RPMI8226 (cell line): ENCODE results near the gene REEP1.
A peak's percentile ranks its signal among the peaks of the same experiment; 100 is the strongest.

Experiments
- DNase-seq: peaks from one replicate; pipeline ENCODE4 v3.0.0-alpha.2; 2015

REEP1 gene

DNA sequence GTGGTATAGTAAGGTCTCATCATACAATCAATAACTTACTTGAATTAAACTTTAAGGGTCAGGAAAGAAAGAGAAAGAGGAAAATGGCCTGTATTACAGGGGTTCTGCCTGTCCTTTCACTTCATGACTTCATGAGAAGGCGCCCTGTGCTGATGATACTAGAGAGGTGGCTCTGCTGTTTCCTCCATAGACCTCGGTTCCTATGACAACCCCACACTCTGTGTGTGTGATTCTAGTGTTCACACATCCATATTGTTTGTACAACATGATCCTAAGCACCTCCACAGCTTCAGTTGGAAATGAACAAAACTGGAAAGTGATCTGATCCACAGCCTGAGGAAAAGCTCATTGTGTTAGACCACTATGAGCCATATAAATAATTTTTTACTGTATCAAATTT lies 7.0 kb upstream of the REEP1 start:
- DNase-seq = no peak

GRCh38 chr2:86342488-86342887 lies 5.1 kb upstream of the REEP1 start:
- no peak for DNase-seq

DNA sequence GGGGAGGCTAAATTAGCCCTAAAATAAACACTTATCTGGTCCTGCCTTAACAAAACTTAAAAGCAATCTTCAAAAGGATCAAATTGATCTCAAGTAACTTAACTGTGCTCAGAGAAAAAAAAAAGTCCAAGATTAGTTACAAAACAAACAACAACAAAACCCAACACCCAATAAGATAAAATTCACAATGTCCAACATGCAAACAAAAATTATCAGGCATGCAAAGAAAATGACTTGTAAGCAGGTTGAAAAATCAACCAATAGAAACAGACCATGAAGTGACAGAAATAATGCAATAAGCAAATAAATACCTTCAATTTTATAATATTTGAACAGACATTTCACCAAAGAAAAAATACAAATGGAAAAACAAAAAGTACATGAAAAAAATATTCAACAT lies 4.0 kb upstream of the REEP1 start:
- DNase-seq = no peak

DNA sequence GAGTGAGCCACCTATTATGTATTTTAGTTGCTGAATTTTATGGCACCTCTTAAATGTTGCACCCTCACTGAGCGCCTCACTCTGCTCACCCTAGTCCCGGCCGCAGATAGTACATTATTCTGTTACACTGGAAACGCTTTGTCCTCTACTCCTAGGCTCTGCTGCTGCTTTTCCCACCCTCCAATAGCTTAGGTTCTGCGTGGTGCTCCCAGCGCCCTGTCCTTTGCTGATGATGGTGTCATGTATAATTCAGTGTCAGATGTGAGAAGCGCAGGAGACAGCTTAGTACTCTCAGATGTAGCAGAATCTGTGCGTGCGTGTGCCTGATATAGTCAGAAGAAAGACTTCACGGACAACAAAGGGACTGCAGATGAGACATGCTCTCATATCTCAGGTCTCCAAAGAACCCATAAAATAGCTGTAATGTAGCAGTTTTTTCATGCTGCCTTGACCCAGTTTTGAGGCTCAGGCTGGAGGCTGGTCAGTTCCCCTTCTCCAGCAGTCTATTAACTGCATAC lies 1.4 kb upstream of the REEP1 start:
- DNase-seq = peak; percentile 8

- DNase-seq = no peak
These were observed 667 bp downstream of the REEP1 start for GRCh38 chr2:86336675-86337243.

GRCh38 chr2:86335865-86336674 lies 1.4 kb downstream of the REEP1 start:
- DNase-seq = no peak

DNA sequence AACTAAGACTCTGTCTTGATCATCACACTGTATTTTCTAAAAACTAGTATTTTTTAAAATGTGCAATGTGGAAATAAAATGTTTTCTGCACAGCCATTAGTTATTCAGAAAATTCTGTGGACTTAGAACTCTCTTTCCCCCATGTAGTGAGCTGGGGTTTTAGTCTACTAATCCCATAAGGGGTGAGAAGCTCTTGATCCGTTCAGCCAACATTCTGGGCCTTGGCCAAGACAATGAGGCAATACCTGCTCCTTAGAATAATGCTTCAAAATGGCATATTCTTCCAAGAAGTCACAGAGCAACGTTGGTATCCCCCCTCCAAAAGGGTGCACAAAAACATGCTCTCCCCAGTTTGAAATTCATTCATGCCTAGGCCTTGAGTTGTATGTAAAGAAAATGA lies 4.0 kb downstream of the REEP1 start:
- no peak for DNase-seq

- DNase-seq = no peak
These were observed 4.8 kb downstream of the REEP1 start for GRCh38 chr2:86332654-86333053.

DNA sequence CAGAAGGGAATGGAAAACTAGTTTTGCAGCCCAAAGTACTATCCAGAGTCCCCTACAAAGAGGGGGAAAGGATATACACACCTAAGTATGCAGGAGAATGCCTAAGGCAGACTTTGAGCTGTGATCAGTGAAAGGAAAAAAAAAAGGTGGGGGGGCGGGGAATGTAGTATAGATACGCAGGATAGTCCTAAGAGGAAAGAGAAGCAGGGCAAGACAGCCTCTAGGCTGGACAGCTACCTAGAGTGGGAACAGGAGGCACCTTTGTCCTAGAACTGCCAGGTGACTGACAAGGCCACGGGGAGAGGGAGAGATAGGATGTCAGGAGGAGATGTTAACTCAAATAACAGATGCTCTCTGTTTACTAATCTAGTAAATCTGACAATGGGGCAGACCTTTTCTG lies 6.0 kb downstream of the REEP1 start:
- DNase-seq = no peak

- no peak for DNase-seq
These were observed 7.4 kb downstream of the REEP1 start for GRCh38 chr2:86330001-86330400.

GRCh38 chr2:86323273-86324021 lies 14.0 kb downstream of the REEP1 start:
- no peak for DNase-seq

DNA sequence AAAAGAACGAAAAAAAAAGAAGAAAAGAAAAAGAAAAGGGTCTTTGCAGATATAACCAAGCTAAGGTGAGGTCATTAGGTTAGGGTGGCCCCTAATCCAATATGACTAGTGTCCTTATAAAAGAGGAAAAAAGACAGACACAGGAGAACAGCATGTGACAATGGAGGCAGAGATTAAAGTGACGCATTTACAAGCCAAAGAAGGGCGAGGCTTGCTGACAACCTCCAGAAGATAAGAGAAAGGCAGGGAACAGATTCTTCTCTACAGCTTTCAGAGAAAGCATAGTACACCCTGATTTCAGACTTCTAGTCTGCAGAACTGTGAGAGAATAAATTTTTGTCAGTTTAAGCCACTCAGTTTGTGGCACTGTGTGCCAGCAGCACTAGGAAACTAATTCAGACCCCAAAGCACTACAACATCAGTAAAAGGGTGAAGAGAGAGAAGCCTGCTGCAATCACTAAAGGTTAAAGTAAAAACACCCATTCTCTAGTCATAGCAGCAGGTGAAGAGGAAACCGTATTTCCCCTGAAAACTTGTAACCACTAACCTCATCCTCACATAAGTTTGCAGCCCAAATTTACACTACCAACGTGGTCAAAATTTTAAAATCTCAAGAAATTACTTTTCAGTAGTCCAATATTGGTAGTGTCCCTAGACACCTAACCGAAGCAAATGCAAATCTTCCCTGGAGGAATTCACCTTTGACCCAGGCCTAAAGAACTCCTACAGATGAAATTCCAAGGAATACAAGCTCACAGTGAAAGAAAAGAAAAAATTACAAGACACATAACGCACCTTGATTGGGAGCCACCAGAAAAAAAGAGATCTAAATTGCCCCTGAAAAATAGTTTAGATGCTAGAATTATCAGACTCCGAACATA lies 17.5 kb downstream of the REEP1 start:
- no peak for DNase-seq

GRCh38 chr2:86315084-86315483 lies 22.3 kb downstream of the REEP1 start:
- DNase-seq = no peak

DNA sequence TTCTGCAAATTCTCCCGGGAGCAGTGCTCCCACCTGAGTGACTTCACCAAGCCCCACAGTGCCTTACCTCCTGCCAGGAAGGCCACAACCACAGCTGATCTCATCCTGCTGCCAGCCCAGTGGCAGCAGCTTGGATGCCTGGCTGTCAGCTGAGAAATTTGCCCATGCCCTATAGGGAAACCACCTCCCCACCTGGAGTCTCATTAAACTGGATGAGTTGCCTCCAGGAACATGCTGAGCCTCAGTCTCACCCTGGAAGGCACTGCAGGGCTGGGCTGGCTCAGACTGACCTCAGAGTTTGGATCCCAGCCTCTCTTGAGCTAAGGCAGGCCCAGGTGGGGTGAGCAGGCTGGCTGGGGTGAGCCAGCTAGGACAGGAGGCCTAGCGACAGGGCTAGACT lies 23.3 kb downstream of the REEP1 start:
- DNase-seq = no peak

DNA sequence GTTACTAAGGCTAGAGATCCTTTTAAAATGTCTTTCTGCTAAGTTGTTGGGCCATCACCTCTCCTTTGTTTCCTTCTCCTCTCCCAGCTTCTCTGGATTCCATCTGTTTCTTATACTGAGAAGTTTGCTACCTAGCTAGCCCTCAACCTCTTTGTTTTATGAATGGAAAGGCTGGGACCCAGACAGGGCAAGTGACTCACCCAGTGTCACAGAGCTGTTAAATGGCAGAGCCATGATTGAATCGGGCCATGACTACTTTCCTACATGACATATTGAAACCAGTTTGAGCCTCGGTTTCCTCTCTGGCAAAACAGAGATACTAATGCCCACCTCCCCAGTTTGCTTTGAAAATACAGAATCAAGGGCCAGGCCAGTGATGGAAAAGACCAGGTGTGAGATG lies 24.1 kb downstream of the REEP1 start:
- no peak for DNase-seq

DNA sequence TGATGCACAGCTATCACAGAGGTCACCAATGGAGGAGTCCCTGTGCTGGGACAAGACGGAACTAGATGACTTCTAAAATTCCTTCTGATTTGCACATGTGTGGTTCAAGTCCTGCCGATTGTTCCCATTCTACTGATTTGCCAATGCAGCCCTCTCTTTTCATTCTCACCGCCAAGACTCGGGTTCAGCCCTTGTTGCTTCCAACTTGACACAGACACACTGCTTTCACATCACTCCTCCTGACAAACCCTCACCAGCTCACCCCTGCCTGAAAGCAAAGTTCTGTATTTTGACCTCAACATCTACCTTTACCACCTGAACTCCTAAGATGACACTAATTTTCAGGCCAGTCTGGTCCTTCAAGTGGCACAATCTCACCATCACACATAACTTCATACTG lies 25.5 kb downstream of the REEP1 start:
- DNase-seq = no peak

DNA sequence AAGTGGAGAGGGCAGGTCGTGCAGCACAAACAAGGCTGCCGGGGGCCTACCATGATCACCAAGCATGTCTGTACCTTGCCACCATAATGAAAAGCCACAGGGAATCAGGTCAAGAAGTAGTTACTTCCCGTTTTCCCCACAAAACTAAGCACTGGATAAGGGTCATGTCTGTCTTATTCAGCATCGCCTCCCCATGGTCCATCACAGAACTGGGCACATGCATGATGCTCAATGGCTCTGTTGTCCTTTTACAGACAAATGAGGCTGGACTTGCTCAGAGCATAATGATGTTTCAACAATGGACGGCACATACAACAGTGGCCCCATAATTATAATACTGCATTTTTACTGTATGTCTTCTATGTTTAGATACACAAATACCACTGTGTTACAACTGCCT lies 27.5 kb downstream of the REEP1 start:
- no peak for DNase-seq

DNA sequence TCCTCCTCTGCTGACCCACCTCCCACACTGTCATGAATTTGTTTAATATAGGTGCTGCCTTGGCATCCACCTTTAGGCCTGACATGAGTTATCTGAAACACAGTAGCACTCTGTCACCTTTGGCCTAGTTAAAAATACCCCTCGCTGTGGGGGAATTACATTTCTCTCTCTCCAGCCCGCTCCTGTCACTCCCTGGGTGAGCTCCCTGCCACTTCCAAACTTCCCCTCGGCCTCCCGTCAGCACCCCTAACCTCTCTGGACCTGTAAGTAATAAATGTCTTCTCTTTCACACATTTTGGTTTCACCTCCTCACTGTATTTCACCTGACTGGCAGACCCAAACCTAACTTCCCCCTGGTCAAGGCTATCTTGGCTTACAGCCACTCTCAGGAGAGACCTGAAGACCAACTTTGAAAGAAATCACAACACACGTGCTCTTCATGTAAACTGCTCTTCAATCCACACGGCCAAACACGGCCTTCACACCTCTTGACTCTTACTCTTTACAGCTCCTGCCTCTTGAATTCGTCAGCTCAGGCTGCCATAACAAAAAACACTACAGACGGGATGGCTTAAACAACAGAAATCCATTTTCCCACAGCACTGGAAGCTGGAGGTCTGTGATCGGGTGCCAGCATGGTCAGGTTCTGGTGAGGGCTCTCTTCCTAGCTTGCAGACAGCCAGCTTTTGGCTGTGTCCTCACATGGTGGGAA lies 28.3 kb downstream of the REEP1 start:
- DNase-seq = no peak

DNA sequence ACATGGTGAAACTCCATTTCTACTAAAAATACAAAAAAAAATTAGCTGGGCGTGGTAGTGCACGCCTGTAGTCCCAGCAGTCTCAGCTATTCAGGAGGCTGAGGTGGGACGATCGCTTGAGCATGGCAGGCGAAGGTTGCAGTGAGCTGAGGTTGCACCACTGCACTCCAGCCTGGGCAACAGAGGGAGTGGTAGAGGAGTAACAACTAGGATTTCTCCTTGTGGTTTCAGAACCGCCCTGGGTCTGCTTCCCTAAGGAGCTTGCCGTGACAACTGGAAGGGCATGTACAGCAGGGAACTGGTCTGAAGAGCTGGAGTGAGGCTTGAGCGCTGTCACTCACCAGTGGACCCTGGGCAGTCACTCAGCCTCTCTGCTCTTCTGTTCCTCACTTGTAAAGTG lies 29.1 kb downstream of the REEP1 start:
- DNase-seq = no peak

DNA sequence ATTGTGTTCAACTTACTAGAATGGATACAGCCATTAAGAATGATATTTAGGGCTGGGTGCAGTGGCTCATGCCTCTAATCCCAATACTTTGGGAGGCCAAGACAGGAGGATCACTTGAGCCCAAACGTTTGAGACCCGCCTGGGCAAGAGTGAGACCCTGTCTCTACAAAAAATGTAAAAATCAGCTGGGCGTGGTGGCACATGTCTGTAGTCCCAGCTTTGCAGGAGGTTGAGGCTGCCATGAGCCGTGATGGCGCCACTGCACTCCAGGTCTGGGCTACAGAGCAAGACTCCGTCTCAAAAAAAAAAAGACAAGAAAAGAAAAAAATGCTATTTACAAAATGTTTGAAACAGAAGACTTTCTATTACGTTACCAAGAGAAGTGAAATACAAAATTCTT lies 30.0 kb downstream of the REEP1 start:
- no peak for DNase-seq

DNA sequence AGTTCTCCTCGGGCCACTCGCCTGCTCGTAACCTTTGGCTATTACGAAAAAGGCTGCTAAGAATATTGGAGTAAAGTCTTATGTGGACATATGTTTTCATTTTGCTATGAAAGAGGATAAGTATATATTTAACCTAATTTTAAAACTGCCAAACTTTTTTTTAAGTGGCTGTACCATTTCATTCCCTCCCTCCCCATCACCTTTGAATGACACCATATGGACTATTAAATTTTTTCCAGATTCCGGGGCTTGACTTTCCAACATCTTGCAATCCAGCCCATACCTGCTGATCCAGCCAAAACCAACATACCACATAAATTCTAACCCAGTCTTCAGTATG lies 31.5 kb downstream of the REEP1 start:
- no peak for DNase-seq

- no peak for DNase-seq
These were observed 32.1 kb downstream of the REEP1 start for GRCh38 chr2:86305195-86305914.
